ES-I3 (cell line): Measurements from ENCODE around the gene SPNS3.

Experiments used
- H3K36me3 ChIP-seq: 2 replicates; pipeline ENCODE4 v1.6.1; 2013; ENCODE audit warnings: mild to moderate bottlenecking, low read length, control low read depth, moderate library complexity; ENCODE audit not compliant: insufficient read depth
- H3K4me1 ChIP-seq: 2 replicates; pipeline ENCODE4 v1.6.1; 2013; ENCODE audit warnings: mild to moderate bottlenecking, control low read depth, low read length; ENCODE audit not compliant: insufficient read depth
- H3K9ac ChIP-seq: 2 replicates; pipeline ENCODE4 v1.6.1; 2013; ENCODE audit warnings: low read depth, mild to moderate bottlenecking, low read length, moderate library complexity
- H3K9me3 ChIP-seq: 2 replicates; pipeline ENCODE4 v1.6.1; 2013; ENCODE audit warnings: mild to moderate bottlenecking, low read length, moderate library complexity; ENCODE audit not compliant: control insufficient read depth, insufficient read depth

The SPNS3 gene

GRCh38 chr17:4511199-4511932, 77.6 kb downstream of the SPNS3 start:
- no peak overlapping the region for H3K9ac ChIP-seq
- no peaks in the 10 kb centered on the region for H3K36me3 ChIP-seq
- no peaks in the 10 kb centered on the region for H3K9me3 ChIP-seq
- peaks cover 3% of the 10 kb centered on the region; the same call in 1 of the 2 replicates for H3K4me1 ChIP-seq

- H3K9me3 ChIP-seq = no peaks in the 10 kb centered on the region
- no peaks in the 10 kb centered on the region for H3K36me3 ChIP-seq
- peaks cover 3% of the 10 kb centered on the region; the same call in 1 of the 2 replicates for H3K4me1 ChIP-seq
- no peak overlapping the region for H3K9ac ChIP-seq
Observed at GRCh38 chr17:4512156-4513112, 78.7 kb downstream of the SPNS3 start.

- Histone ChIP-seq H3K4me1 (peaks cover 3% of the 10 kb centered on the region; the same call in 1 of the 2 replicates), H3K9me3 (no peaks in the 10 kb centered on the region), H3K36me3 (no peaks in the 10 kb centered on the region), H3K9ac (no peak overlapping the region)
Observed at GRCh38 chr17:4513113-4514032, 79.6 kb downstream of the SPNS3 start.

- H3K4me1 ChIP-seq = peaks cover 3% of the 10 kb centered on the region; the same call in 1 of the 2 replicates
- H3K9ac ChIP-seq = no peak overlapping the region
- H3K36me3 ChIP-seq = no peaks in the 10 kb centered on the region
- H3K9me3 ChIP-seq = no peaks in the 10 kb centered on the region
Observed at GRCh38 chr17:4514206-4514605, 80.5 kb downstream of the SPNS3 start.

GRCh38 chr17:4514779-4515178, 81.0 kb downstream of the SPNS3 start:
- H3K9ac ChIP-seq = no peak overlapping the region
- H3K9me3 ChIP-seq = no peaks in the 10 kb centered on the region
- H3K36me3 ChIP-seq = no peaks in the 10 kb centered on the region
- H3K4me1 ChIP-seq = peaks cover 3% of the 10 kb centered on the region; the same call in 1 of the 2 replicates

GRCh38 chr17:4515501-4515900, 81.8 kb downstream of the SPNS3 start:
- Histone ChIP-seq H3K9ac (no peak overlapping the region), H3K36me3 (no peaks in the 10 kb centered on the region), H3K9me3 (no peaks in the 10 kb centered on the region), H3K4me1 (peaks cover 3% of the 10 kb centered on the region; the same call in 1 of the 2 replicates)

- Histone ChIP-seq H3K9ac (no peak overlapping the region), H3K4me1 (peaks cover 3% of the 10 kb centered on the region; the same call in 1 of the 2 replicates), H3K36me3 (no peaks in the 10 kb centered on the region), H3K9me3 (no peaks in the 10 kb centered on the region)
Observed at GRCh38 chr17:4516735-4517134, 83.0 kb downstream of the SPNS3 start.

- Histone ChIP-seq H3K36me3 (no peaks in the 10 kb centered on the region), H3K4me1 (peaks cover 3% of the 10 kb centered on the region; the same call in 1 of the 2 replicates), H3K9me3 (no peaks in the 10 kb centered on the region), H3K9ac (no peak overlapping the region)
Observed at GRCh38 chr17:4518901-4519300, 85.2 kb downstream of the SPNS3 start.

GRCh38 chr17:4519361-4519788, 85.6 kb downstream of the SPNS3 start:
- no peak overlapping the region for H3K9ac ChIP-seq
- H3K4me1 ChIP-seq = no peaks in the 10 kb centered on the region; the same call in 1 of the 2 replicates
- H3K9me3 ChIP-seq = no peaks in the 10 kb centered on the region
- no peaks in the 10 kb centered on the region for H3K36me3 ChIP-seq

- Histone ChIP-seq H3K9me3 (no peaks in the 10 kb centered on the region), H3K36me3 (no peaks in the 10 kb centered on the region), H3K4me1 (no peaks in the 10 kb centered on the region; the same call in 1 of the 2 replicates), H3K9ac (no peak overlapping the region)
Observed at GRCh38 chr17:4520060-4520893, 86.5 kb downstream of the SPNS3 start.

GRCh38 chr17:4520894-4521600, 87.3 kb downstream of the SPNS3 start:
- Histone ChIP-seq H3K9me3 (no peaks in the 10 kb centered on the region), H3K36me3 (no peaks in the 10 kb centered on the region), H3K9ac (no peak overlapping the region), H3K4me1 (no peaks in the 10 kb centered on the region; the same call in 1 of the 2 replicates)

- Histone ChIP-seq H3K9ac (no peak overlapping the region), H3K36me3 (no peaks in the 10 kb centered on the region), H3K9me3 (no peaks in the 10 kb centered on the region), H3K4me1 (no peaks in the 10 kb centered on the region; the same call in 1 of the 2 replicates)
Observed at GRCh38 chr17:4522661-4523060, 88.9 kb downstream of the SPNS3 start.
